NOMO-1 treated with dmso at 0.1 percent for 144 hours (cell line): ENCODE results near the gene BMPER.

Experiments used
- DNase-seq: peaks from one replicate; lab custom pipeline; 2025; ENCODE audit not compliant: unreplicated experiment; lab: John Stamatoyannopoulos, UW

BMPER gene

GRCh38 chr7:34086981-34087380, 181.6 kb downstream of the BMPER start:
- no peak for DNase-seq

- DNase-seq, result no peak
Observed at GRCh38 chr7:34087892-34088891, 182.9 kb downstream of the BMPER start.

DNA sequence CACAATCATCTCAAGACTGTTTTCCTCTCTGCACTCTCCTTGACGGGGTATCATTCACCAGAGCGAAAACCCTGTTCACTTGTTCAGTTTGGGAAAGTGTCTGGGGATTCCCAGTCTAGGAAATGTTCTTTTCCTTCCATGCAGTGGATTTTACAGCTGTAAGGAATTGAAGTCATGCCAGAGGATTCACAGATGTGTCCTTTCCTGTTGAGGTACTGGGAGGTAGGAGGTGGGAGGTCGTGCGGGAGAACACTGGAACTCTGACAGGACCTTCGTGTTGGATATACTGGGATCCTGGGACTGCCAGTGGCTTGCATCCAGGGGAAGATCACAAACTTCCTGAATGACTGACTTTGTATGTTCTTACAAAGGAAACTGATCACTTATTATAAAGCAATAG, 185.5 kb downstream of the BMPER start:
- no peak for DNase-seq

DNA sequence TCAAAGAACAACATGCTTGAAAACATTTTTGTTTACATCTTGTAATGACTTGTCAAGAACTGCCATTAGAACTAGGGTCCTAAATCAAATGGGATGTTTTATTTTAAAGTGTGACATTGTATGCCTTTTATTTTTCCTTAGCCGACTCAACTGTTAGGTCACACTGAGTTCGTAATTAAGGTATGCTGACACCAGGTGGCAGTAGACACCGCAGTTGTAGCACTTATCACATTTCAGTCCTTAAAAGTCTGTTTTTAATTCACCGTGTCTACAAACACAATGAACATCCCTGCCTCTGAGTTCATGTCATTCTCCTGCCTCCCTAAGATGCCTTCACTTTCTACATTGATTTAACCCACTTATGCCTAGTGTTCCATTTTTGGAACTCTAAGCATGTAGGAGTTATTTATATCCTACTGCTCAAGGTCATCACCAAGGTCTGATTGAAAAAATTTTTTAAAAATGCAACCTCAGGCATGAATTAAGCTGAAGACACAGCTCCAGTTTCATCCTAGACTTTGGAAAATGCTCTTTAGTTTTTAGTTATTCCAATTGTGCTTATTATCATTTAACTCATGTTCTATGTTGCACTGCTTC, 186.1 kb downstream of the BMPER start:
- DNase-seq, result no peak

DNA sequence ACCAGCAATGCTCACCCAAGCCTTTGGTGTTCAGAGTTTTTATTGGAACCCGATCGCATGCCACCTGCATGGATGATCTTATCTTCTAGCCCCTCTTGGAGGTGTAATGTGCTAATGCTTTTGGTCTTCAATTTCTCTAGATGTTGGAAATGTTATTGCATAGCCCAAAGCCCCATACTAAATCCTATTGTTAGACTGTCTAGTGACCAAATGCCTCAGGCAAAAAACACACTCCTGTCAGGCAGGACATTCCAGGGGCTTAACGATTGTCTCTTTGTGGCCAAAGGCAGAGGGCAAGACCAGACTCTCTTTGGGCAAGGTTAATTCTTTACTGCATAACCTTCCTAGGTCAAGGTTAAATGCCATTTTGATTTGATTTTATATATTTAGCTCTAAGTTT, 187.9 kb downstream of the BMPER start:
- DNase-seq, result no peak

DNA sequence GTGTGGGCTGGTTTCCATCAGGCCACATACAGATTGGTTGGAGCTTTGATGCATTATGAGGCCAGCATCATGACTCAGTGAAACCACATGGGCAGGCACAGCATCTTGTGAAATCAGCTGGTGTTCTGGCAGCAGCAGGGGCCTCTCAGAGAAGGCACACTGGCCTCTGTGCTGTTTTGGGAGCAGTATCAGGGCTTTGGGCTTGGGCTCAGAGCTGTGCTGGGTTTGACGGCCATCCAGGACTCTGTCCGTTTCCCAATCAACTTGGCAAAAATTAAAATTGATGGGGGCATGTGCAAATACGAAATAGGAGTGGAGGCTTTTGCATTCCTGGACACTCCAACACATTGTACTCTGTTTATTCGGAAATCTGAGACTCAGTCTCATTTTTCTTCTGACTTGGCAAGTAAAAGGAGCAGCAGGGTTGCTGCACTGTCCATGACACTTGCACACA, 190.9 kb downstream of the BMPER start:
- peak; percentile 41 for DNase-seq

DNA sequence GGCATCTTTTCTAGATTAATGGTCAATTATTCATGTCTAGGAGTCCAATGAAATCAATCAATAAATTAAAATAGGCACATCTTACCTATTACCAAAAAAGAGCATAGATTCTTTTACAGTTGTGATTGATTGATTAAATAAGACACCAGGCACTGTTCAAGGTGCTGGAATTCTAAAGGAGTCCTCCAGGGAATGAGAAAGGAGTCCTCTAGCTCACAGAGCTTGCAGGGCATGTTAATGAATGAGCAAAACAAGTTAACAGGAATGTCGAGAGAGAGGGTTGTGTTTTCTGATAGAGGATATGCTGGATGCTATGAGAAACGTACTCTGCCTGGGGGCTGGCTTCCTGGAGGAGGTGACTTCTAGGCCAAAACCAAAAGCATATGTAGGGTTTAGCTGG, 191.4 kb downstream of the BMPER start:
- DNase-seq, result no peak

GRCh38 chr7:34100661-34101060, 195.3 kb downstream of the BMPER start:
- no peak for DNase-seq

DNA sequence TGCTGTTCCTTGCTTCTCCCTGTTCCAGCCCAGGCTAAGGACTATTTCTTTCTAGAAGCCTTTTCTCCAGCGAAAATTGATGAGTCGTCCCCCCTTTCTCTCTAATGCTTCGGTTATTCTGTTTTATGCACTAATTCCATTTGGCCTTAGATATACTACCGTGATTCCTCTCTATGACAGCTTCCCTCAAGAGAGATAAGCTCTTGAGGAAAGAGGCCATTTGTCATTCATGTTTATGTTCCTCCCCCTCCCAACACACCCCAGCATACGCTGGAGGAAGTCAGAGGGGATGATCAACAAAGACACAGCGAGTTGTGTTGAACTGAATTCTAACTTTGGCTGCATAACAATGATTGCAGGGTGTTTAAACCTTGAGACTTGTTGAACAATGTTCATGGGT, 198.8 kb downstream of the BMPER start:
- DNase-seq, result no peak

GRCh38 chr7:34104992-34105391, 199.7 kb downstream of the BMPER start:
- DNase-seq, result no peak

DNA sequence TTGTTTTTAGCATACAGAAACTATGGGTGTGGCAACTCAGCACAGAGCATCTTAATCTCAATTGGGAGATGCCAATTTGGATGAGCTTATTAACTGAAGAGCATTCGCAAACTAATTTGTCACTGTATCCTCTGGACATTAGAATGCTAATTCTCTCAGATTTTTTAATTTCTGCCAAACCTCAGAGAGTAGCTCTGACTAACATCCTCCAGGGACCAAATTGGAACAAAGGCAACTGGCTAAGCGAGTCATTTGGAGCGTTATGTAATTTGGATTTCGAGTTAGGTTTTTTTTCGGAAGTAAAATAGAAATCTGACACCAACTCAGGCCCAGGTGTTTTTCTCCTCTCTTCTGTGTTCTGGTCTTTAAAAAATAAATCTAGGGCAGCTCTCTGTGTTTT, 201.9 kb downstream of the BMPER start:
- no peak for DNase-seq

DNA sequence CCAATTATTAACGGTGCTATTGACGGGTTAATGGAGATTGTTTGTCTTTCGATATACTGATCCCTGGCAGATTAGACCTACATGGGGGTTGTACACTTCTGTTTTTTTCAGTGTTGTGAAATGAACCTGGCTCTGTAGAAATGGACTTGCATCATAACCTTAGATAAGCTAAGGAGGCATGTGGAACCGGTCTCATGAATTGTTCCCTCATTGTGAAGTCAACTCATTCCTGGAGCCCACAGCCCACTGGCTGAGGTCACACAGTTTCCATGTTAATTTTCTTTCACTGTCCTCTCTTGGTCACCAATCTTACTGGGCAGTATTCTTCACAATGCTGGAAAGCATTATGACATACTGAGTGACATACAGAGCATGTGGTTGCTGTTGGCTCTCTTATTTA, 202.8 kb downstream of the BMPER start:
- peak; percentile 64 for DNase-seq

- no peak for DNase-seq
Observed at GRCh38 chr7:34109936-34110780, 204.8 kb downstream of the BMPER start.

GRCh38 chr7:34111031-34111430, 205.7 kb downstream of the BMPER start:
- DNase-seq, result no peak

- DNase-seq, result no peak
Observed at GRCh38 chr7:34115503-34115902, 210.2 kb downstream of the BMPER start.

DNA sequence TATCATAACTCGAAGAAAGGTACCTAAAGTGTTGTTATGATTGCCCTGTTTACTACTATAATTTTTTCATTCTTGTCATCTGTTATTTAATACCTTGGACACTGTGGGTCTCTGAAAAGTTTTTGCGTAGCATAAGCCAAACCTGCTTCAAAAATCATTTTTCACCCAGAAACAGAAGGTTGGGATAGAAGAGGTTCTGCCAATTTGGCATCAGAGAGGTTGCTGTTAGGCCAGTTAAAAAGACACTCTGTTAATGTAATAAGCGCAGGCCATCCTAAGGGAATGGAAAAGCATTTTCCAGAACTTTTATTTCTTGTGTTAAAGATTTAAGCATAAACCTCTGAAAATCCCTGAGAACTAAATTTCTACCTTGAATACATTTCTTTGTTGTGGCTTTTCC, 212.2 kb downstream of the BMPER start:
- DNase-seq, result no peak

DNA sequence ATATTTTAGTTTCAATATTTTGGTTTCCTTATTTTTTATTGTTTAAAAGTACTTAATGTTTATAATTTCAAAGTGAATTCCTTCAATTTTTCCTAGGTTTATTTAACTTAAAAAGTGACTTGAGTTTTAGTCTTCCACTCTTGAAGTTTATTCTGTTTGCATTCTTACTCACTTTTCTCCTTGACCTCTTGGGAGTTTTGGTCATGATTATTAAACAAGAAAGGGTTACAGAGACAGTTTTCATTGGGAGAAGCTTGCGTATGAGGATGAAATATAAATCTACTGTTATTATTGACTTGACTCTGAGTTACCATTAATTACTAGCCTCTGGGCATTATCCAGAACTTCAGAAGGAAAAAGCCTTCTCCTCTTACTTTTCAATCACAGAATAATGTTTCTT, 216.0 kb downstream of the BMPER start:
- no peak for DNase-seq

DNA sequence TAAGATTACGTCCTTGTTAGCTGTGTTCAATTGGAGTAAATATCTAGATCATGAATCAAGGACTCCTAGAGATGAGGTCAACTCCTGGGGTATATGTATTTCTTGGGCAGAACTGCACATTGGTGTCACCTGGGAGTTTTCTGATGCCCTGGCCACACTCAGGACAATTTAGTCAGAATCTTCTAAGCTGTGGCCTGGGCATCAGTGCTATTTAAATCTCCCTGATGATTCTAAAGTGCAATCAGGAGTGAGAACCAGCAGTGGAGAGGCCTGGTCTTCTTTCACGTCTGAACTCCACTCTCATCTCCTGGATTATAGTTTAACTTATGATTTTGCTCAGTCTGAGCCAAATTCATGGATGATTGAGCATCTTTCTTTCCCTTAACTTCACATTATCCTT, 218.0 kb downstream of the BMPER start:
- no peak for DNase-seq

- no peak for DNase-seq
Observed at GRCh38 chr7:34124765-34125164, 219.4 kb downstream of the BMPER start.

DNA sequence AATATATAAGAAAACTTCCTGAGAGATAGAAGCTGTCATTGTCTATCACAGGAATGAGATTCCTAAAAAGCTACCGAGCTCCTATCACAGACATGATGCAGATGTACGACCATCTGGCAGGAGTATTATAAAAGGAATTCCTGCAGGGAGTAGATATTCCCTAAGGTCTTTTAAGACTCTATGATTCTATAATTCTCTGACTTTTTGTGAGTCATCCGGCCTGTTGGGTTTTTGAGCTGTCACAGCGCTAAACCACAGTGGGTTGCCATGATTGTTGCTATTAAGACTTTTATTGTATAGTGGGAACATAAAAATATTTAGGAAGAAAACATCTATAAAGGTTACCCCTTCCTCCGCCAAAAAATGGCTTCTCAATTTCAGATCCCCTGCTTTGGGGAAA, 223.4 kb downstream of the BMPER start:
- no peak for DNase-seq

DNA sequence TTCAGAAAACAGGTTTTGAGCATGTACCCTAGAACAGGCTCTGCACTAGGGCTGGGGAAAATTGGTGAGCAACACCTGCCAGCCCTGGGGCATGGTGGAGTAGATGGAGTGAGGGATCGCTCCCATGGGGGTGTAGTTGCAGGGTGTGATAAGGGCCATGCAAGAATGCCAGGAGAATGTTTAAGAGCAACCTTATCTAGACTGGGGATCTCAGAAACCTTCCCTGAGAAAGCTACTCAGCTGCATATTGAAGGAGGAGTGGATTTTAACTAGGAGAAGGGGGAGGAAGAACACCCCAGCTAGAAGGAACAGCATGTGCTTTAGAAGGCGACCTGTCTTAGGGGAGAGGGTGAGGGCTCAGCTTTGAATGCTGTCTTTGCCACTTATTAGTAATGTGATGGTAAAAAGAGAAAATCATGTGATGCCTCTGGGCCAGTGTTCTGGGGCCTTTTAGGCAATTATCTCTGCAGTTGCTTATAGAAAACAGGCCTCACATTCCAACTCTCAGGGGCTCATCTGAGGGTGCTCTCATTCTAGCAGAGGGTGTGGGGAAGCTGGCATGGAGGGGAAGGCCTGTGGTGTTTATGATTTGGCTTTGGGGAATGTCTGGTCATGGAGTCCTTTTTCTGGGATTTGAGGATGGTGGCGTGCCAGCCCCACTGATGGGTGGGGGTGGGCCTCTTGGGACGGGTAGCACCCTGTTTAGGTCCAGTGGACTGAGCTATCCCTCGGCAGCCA, 225.4 kb downstream of the BMPER start:
- DNase-seq, result no peak
